ENCODE results near the gene MRNIP.

MRNIP gene

GRCh38 chr5:179870403-179870903, 11.8 kb upstream of the MRNIP start:
- FAIRE-seq: no peak

DNA sequence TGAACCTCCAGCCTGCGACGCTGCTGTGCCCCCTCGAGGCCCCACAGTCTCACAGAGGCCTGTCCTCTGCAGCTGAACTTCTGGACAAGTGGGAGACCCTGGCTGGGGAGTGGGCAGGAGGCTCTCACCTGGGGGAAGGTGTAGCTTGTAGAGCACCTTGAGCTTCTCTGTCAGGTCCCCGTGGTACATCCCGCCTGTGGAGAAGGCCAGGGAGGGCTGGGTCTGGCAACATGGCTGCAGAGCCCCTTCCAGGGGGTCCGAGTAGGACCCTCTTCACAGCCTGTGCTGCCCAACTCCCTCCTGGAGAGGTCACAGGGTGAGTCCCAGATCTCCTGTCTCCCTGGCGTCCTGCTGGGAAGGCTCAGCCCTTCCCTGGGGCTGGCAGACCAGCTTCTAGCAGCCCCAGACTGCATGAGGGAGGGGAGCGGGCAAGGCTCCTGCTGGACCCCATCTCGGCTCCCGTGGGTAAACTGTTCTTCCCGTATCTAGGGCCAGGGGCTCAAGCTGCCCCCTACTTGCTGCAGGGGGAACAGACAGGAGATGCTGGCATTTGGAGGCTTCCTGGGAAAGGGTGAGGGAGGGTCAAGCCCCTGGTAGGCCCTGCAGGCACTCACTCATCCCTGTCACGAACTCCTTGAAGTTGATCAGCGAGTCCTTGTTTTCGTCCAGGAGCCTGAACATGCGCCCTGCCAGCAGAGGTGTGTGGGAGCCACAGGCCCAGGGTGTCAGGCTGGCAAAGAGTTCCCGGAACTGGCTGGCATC, 11.2 kb upstream of the MRNIP start:
- FAIRE-seq: no peak

GRCh38 chr5:179869101-179869500, 10.5 kb upstream of the MRNIP start:
- no peak for FAIRE-seq

GRCh38 chr5:179868541-179868940, 9.9 kb upstream of the MRNIP start:
- FAIRE-seq: no peak

DNA sequence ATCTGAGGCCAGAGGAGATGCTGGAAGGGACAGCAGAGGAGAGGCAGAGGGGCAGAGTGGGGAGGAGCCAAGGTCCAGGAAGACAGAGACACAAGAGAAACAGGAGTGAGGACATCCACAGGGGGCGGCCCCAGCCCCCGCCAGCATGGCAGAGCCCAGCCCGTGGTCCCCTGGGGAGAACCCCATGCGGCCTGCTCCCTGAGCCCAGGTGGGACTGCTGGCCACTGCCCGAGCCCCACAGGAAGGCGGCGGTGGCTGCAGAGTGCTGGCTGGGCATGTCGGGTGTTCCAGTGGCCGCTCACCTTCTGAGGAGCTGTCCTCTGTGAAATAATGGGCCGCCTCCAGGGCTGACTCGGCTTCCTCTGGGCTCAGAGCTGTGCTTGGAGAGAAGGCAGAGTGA, 8.9 kb upstream of the MRNIP start:
- no peak for FAIRE-seq

GRCh38 chr5:179867079-179867465, 8.5 kb upstream of the MRNIP start:
- no peak for FAIRE-seq

DNA sequence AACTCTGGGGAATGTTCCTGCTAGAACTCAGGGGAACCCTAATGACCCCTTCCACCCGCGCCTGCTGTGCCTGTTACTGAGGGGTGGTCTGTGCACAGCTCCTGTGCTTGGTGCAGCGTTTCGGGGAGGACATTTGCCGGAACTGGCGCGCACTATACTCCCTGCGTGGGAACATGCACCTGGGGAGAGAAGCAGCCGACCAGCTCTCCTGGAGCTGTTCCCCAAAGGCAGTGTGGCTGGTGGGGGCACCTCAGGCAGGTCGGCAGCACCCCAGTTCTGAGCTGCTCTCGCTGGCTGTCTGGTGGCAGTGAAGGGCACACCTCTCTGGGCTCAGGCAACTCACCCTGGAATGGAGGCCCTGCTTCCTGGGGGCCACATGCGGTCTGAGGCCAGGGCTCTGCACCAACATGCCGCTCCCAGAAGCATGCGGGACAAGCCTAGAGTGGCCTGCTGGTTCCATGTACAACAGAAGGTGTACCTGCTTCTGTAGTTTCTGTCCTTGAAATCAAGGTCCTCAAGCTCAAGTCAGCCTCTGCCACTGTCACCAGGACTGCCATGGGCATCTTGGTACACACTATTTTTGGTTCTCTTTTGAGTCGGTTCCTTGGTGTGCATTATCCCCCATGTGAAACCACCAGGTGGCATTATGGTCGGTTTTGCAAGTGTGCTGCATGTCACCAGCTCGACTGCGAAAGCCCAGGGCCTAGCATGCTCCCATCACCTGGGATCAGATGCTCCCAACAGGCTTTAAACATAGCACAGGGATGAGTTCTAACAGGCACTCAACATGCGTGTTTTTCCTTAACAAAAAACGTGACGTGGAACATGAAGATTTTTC, 7.8 kb upstream of the MRNIP start:
- no peak for FAIRE-seq

DNA sequence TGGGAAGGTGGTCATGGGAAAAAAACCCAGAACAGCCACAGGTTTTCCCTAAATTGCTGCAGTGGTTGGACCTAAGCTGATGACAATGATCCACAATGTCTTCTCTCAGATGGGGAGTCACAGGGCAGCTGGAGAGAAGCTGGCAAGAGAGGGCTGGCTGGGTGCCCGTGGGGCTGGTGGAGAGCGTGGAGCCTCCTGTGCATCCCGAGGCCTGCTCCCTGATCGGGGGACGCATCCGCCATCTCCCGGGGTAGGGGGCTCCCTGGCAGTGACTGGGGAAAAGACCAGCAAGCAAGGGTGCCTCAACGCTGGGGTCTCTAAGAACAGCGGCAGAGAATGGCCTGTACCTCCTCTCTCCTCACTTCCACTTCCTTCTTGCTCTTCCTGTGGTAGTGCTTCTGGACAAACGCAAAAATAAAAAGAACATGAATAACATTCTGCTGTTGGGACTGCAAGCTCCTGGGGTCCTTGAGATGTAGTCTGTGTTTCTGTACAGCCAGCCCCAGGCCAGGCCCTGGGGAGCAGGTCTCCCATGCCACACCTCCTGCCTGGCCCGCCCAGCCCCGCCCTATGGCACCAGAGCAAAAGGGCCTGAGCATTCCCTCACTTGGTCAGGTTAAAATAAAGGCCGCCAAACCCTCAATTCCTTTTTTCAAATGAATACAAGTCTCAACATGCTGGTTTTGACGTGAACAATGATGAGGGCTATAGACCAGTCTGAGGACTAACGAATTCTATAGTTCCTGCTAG, 7.0 kb upstream of the MRNIP start:
- FAIRE-seq: no peak

GRCh38 chr5:179864686-179865085, 6.1 kb upstream of the MRNIP start:
- no peak for FAIRE-seq

- no peak for FAIRE-seq
Measured at GRCh38 chr5:179863449-179864085, 5.0 kb upstream of the MRNIP start.

DNA sequence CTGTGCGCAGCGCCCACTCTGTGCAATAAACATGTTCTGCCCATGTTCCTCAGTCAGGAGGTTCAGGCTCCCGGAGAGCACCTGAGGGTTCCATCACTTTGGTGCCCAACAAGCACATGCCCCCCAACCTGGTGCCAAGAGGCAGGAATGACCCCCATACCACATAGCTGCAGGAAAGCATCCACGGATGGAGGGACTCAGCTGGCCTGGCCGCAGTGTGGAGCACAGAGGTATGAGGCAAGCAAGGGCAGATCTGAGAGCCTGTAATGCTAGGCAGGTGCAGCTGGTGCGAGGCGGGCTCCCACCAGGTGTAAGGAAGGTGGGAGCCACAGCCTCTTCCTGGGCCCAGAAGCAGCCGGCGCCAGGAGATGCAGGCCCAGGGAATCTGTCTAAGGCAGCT, 4.3 kb upstream of the MRNIP start:
- no peak for FAIRE-seq

DNA sequence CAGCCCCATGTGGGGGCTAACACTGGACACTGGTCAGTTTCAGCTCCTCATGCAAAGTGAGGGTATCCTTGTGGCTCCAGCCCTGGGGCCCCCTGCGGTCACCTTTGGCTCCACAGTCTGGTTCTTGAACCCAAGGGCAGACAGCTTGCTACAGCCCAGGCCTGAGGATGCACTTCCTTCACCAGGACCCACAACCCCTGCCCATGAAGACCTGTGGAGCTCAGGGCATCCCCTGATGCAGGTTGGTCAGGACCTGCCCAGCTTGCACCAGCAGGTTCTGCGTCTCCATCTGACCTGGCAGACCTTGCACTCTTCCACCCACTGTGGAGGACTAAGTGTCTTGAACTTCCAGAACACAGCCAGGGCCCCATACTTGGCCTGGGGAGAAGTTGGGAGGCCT, 3.7 kb upstream of the MRNIP start:
- no peak for FAIRE-seq

DNA sequence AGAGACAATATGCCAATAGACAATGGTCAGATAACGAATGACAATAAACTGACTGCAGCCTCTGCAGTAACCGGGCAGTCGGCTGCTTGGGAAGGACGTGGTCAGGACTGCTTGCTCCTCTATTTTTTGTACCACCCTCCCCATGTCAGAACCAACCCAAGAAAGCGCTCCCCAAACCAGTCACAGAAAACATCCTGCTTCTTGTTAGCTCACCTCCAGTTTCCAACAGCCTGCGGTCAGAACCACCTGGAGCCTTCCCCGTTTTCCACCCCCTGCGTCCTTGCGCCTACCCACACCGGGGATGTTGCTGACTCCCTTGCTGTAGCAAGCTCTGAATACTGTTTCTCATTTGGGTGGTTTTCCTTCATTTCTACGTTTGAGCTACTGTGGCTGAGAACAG, 1.7 kb upstream of the MRNIP start:
- no peak for FAIRE-seq

- FAIRE-seq: no peak
Measured at GRCh38 chr5:179858241-179858585, 404 bp downstream of the MRNIP start.

GRCh38 chr5:179854356-179854755, 4.3 kb downstream of the MRNIP start:
- no peak for FAIRE-seq

- no peak for FAIRE-seq
Measured at GRCh38 chr5:179852993-179853547, 5.5 kb downstream of the MRNIP start.

DNA sequence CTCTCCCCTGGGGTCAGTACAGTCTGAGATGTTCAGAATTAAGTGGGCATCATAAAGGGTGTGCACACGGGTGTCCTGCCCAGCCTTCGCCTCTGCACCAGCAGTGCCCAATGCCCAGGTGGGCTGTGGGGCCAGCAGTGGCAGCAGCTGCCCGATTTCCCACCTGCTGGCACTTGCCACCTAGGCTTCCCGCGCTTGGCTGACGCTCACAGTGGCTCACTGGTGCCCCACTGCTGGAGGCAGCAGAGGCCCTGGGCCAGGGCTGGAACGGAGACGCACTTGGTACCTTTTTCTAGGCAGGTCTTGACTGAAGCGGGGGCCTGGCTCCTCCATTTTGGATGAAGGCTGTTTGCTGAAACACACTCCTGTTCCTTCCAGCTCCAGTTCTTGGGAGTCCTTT, 17.0 kb downstream of the MRNIP start:
- no peak for FAIRE-seq

GRCh38 chr5:179840766-179841165, 17.9 kb downstream of the MRNIP start:
- FAIRE-seq: no peak

DNA sequence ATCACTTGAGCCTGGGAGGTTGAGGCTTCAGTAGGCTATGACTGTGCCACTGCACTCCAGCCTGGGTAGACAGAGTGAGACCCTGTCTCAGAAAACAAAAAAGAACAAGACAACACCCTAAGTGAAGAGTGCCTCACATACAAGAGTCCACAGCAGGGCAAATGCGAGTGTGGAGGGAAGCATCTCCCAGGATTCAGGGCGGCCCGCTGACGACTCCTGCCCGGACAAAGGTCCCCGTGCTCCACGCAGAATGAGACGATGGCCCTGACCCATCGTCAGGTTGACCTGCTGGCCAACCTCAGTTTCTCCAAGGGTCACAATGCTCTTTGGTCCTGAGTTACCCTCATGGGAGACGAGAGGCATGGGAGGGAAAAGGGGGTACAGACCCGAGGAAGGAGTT, 18.3 kb downstream of the MRNIP start:
- no peak for FAIRE-seq

- no peak for FAIRE-seq
Measured at GRCh38 chr5:179839328-179840256, 19.0 kb downstream of the MRNIP start.

Data from A204.1 (cell line).